Memory B cell (primary cell): ENCODE results near the gene CCDC88C.
"Not testable (repeated sequence)": the region's sequence is repeated elsewhere in the genome, so short reads cannot be mapped to it uniquely, and the experiment has no call there.

Experiments
- ATAC-seq: fragments of 150-1000 bp; cut with Tn5 transposase; 2 replicates; pipeline ENCODE4 v1.10.0; 2021; ENCODE audit warnings: low read depth, mild to moderate bottlenecking, moderate library complexity
- DNase-seq, 2 donors: peaks; one replicate each; pipeline ENCODE4 v3.0.0; 2022; ENCODE audit warnings: low spot score in 2 of 2
- H3K27ac Mint-ChIP-seq: one replicate; pipeline ENCODE4 v1.8.0; 2022; ENCODE audit warnings: mild to moderate bottlenecking, moderate library complexity, mixed read lengths
- H3K27me3 Mint-ChIP-seq: one replicate; pipeline ENCODE4 v1.8.0; 2022; ENCODE audit warnings: mixed read lengths
- H3K36me3 Mint-ChIP-seq: one replicate; pipeline ENCODE4 v1.8.0; 2022; ENCODE audit warnings: mild to moderate bottlenecking, mixed read lengths
- H3K4me1 Mint-ChIP-seq: one replicate; pipeline ENCODE4 v1.8.0; 2022; ENCODE audit warnings: mixed read lengths
- H3K4me3 Mint-ChIP-seq: one replicate; pipeline ENCODE4 v1.8.0; 2022; ENCODE audit warnings: mild to moderate bottlenecking, moderate library complexity, mixed read lengths
- H3K9me3 Mint-ChIP-seq: one replicate; pipeline ENCODE4 v1.8.0; 2022; ENCODE audit warnings: mixed read lengths

CCDC88C gene

GRCh38 chr14:91410771-91411536, 6.7 kb downstream of the CCDC88C start:
- Mint-ChIP-seq H3K27ac (peak overlapping the region; percentile 94), H3K9me3 (no peaks in the 10 kb centered on the region), H3K36me3 (peaks cover 37% of the 10 kb centered on the region), H3K4me3 (peak overlapping the region; percentile 85), H3K4me1 (peaks cover 64% of the 10 kb centered on the region), H3K27me3 (no peaks in the 10 kb centered on the region)
- ATAC-seq: peak; percentile 41
- no peak for DNase-seq

GRCh38 chr14:91409928-91410718, 7.5 kb downstream of the CCDC88C start:
- Mint-ChIP-seq H3K9me3 (no peaks in the 10 kb centered on the region), H3K27me3 (no peaks in the 10 kb centered on the region), H3K36me3 (peaks cover 35% of the 10 kb centered on the region), H3K27ac (peak overlapping the region; percentile 94), H3K4me3 (peak overlapping the region; percentile 85), H3K4me1 (peaks cover 65% of the 10 kb centered on the region)
- peak; percentile 23 for ATAC-seq
- DNase-seq: no peak

GRCh38 chr14:91409240-91409639, 8.4 kb downstream of the CCDC88C start:
- H3K4me1 Mint-ChIP-seq: peaks cover 64% of the 10 kb centered on the region
- ATAC-seq, DNase-seq, H3K9me3 Mint-ChIP-seq, H3K4me3 Mint-ChIP-seq, H3K27me3 Mint-ChIP-seq: not testable (repeated sequence)
- peak overlapping the region; percentile 94 for H3K27ac Mint-ChIP-seq
- H3K36me3 Mint-ChIP-seq: peaks cover 32% of the 10 kb centered on the region

GRCh38 chr14:91406982-91407381, 10.6 kb downstream of the CCDC88C start:
- H3K4me1 Mint-ChIP-seq: peaks cover 61% of the 10 kb centered on the region

GRCh38 chr14:91406451-91406850, 11.2 kb downstream of the CCDC88C start:
- Mint-ChIP-seq H3K27me3 (no peaks in the 10 kb centered on the region), H3K36me3 (peaks cover 26% of the 10 kb centered on the region), H3K9me3 (no peaks in the 10 kb centered on the region), H3K4me1 (peaks cover 60% of the 10 kb centered on the region), H3K4me3 (no peak overlapping the region), H3K27ac (peak overlapping the region; percentile 79)
- no peak for DNase-seq
- no peak for ATAC-seq

More at GRCh38 chr14:91406982-91407381, 10.6 kb downstream of the CCDC88C start:
- H3K27ac Mint-ChIP-seq: peak overlapping the region; percentile 79
- H3K36me3 Mint-ChIP-seq: peaks cover 26% of the 10 kb centered on the region
- no peak overlapping the region for H3K4me3 Mint-ChIP-seq
- H3K9me3 Mint-ChIP-seq: no peaks in the 10 kb centered on the region
- DNase-seq: no peak
- no peak for ATAC-seq
- no peaks in the 10 kb centered on the region for H3K27me3 Mint-ChIP-seq

- peaks cover 25% of the 10 kb centered on the region for H3K36me3 Mint-ChIP-seq
- peak overlapping the region; percentile 79 for H3K27ac Mint-ChIP-seq
- DNase-seq (no peak), ATAC-seq (no peak)
- no peaks in the 10 kb centered on the region for H3K9me3 Mint-ChIP-seq
- peaks cover 55% of the 10 kb centered on the region for H3K4me1 Mint-ChIP-seq
- no peaks in the 10 kb centered on the region for H3K27me3 Mint-ChIP-seq
- H3K4me3 Mint-ChIP-seq: no peak overlapping the region
Measured at GRCh38 chr14:91405724-91406435, 11.7 kb downstream of the CCDC88C start.

GRCh38 chr14:91405241-91405721, 12.3 kb downstream of the CCDC88C start:
- peaks cover 57% of the 10 kb centered on the region for H3K4me1 Mint-ChIP-seq
- ATAC-seq (no peak), DNase-seq (no peak)
- H3K9me3 Mint-ChIP-seq: no peaks in the 10 kb centered on the region
- H3K4me3 Mint-ChIP-seq: no peak overlapping the region
- no peak overlapping the region for H3K27ac Mint-ChIP-seq
- no peaks in the 10 kb centered on the region for H3K27me3 Mint-ChIP-seq
- H3K36me3 Mint-ChIP-seq: peaks cover 22% of the 10 kb centered on the region

- no peaks in the 10 kb centered on the region for H3K9me3 Mint-ChIP-seq
- H3K4me1 Mint-ChIP-seq: peaks cover 58% of the 10 kb centered on the region
- H3K36me3 Mint-ChIP-seq: peaks cover 10% of the 10 kb centered on the region
- H3K27ac Mint-ChIP-seq: peak overlapping the region; percentile 80
- no peak overlapping the region for H3K4me3 Mint-ChIP-seq
- no peaks in the 10 kb centered on the region for H3K27me3 Mint-ChIP-seq
- DNase-seq (no peak), ATAC-seq (no peak)
Measured at GRCh38 chr14:91402771-91403600, 14.6 kb downstream of the CCDC88C start.

GRCh38 chr14:91402348-91402747, 15.3 kb downstream of the CCDC88C start:
- Mint-ChIP-seq H3K4me1 (peaks cover 62% of the 10 kb centered on the region), H3K9me3 (no peaks in the 10 kb centered on the region), H3K4me3 (peak overlapping the region; percentile 50), H3K36me3 (peaks cover 7% of the 10 kb centered on the region), H3K27ac (peak overlapping the region; percentile 80), H3K27me3 (no peaks in the 10 kb centered on the region)
- DNase-seq (no peak), ATAC-seq (no peak)

GRCh38 chr14:91401751-91402150, 15.9 kb downstream of the CCDC88C start:
- H3K36me3 Mint-ChIP-seq: peaks cover 3% of the 10 kb centered on the region
- peak overlapping the region; percentile 80 for H3K27ac Mint-ChIP-seq
- no peak for ATAC-seq

GRCh38 chr14:91400696-91401095, 16.9 kb downstream of the CCDC88C start:
- peak overlapping the region; percentile 95 for H3K27ac Mint-ChIP-seq
- DNase-seq: no peak
- no peak for ATAC-seq
- H3K9me3 Mint-ChIP-seq: no peaks in the 10 kb centered on the region
- H3K27me3 Mint-ChIP-seq: no peaks in the 10 kb centered on the region
- peaks cover 62% of the 10 kb centered on the region for H3K4me1 Mint-ChIP-seq
- H3K4me3 Mint-ChIP-seq: peak overlapping the region; percentile 98
- peaks cover 5% of the 10 kb centered on the region for H3K36me3 Mint-ChIP-seq

More at GRCh38 chr14:91401751-91402150, 15.9 kb downstream of the CCDC88C start:
- Mint-ChIP-seq H3K4me3 (peak overlapping the region; percentile 14), H3K27me3 (no peaks in the 10 kb centered on the region), H3K4me1 (peaks cover 59% of the 10 kb centered on the region), H3K9me3 (no peaks in the 10 kb centered on the region)
- no peak for DNase-seq

GRCh38 chr14:91399868-91400640, 17.6 kb downstream of the CCDC88C start:
- peak; percentile 80 for ATAC-seq
- Mint-ChIP-seq H3K27ac (peak overlapping the region; percentile 95), H3K4me1 (peaks cover 63% of the 10 kb centered on the region), H3K27me3 (no peaks in the 10 kb centered on the region), H3K4me3 (peak overlapping the region; percentile 98), H3K36me3 (peaks cover 3% of the 10 kb centered on the region), H3K9me3 (no peaks in the 10 kb centered on the region)
- peak; percentile 57 to 60 for DNase-seq
